ENCODE data around the gene H3-3A. TPM values are rescaled to one million over a fixed set of nuclear protein-coding genes. Genes with fewer than 3 reads are reported as not detected.

Gene H3-3A
- total RNA-seq, 1 experiment from 2014 or later: 429 TPM

GRCh38 chr1:226111098-226111882, 48.8 kb downstream of the H3-3A start:
- no peak for DNase-seq (ENCODE audit: low spot score)

- no peak for DNase-seq (ENCODE audit: low spot score)
Observed at GRCh38 chr1:226111883-226112261, 49.4 kb downstream of the H3-3A start.

GRCh38 chr1:226112626-226113025, 50.1 kb downstream of the H3-3A start:
- DNase-seq (ENCODE audit: low spot score): no peak

GRCh38 chr1:226116673-226117072, 54.2 kb downstream of the H3-3A start:
- no peak for DNase-seq (ENCODE audit: low spot score)

GRCh38 chr1:226117330-226117729, 54.8 kb downstream of the H3-3A start:
- no peak for DNase-seq (ENCODE audit: low spot score)

GRCh38 chr1:226118357-226118756, 55.8 kb downstream of the H3-3A start:
- DNase-seq (ENCODE audit: low spot score): no peak

GRCh38 chr1:226119169-226119568, 56.7 kb downstream of the H3-3A start:
- DNase-seq (ENCODE audit: low spot score): no peak

GRCh38 chr1:226120398-226120797, 57.9 kb downstream of the H3-3A start:
- DNase-seq (ENCODE audit: low spot score): no peak

GRCh38 chr1:226121049-226121586, 58.6 kb downstream of the H3-3A start:
- no peak for DNase-seq (ENCODE audit: low spot score)

Other genes with a start within 250 kb of the H3-3A start
- 7.8 and 8.2 TPM in 2 replicates for gene TMEM63A, start 180.3 kb upstream of the H3-3A start, total RNA-seq (2014; rRNA removed; shearing (Covaris generic))
- not detected in 2 replicates for gene LEFTY1, start 173.6 kb upstream of the H3-3A start, total RNA-seq (2014; rRNA removed; shearing (Covaris generic))
- 73.2 and 73.8 TPM in 2 replicates for gene PYCR2, start 138.5 kb upstream of the H3-3A start, total RNA-seq (2014; rRNA removed; shearing (Covaris generic))
- gene LEFTY2, start 121.5 kb upstream of the H3-3A start, total RNA-seq (2014; rRNA removed; shearing (Covaris generic)): not detected in 2 replicates
- gene SDE2, start 63.4 kb upstream of the H3-3A start, total RNA-seq (2014; rRNA removed; shearing (Covaris generic)): 42.3 and 44.3 TPM in 2 replicates
- gene ACBD3, start 124.0 kb downstream of the H3-3A start, total RNA-seq (2014; rRNA removed; shearing (Covaris generic)): 71.0 and 71.3 TPM in 2 replicates
- not detected in 2 replicates for gene MIXL1, start 160.9 kb downstream of the H3-3A start, total RNA-seq (2014; rRNA removed; shearing (Covaris generic))
- 25.6 and 27.7 TPM in 2 replicates for gene LIN9, start 246.4 kb downstream of the H3-3A start, total RNA-seq (2014; rRNA removed; shearing (Covaris generic))